ENCODE measurements around the gene PLB1. TPM values are rescaled to one million over a fixed set of nuclear protein-coding genes. Genes with fewer than 3 reads are reported as not detected.
"Not testable (repeated sequence)": the region's sequence is repeated elsewhere in the genome, so short reads cannot be mapped to it uniquely, and the experiment has no call there.

The PLB1 gene
- total and polyA plus RNA-seq, 4 experiments from 2014 or later, result 0.38 to 0.91 (median 0.82) TPM

DNA sequence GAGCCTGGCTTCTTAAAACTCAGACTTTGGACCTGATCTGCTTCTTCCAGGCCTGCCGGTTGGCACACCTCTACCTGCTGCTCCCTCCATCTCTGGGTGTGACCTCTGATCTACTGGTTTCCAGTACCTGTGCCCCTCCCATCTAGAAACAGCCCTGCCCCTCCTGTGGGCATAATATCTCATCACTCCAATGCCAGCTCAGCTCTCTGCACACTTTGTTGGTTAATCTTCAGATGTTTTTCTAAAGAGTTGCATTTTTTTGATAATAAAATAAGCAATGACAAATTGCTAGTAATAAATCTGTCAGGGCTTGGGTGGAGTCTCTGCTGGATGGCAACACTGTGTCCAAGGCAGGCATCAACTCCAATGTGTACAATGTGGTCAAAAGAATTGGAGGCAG, 166.2 kb downstream of the PLB1 start:
- no peaks in the 10 kb centered on the region for H3K27me3 Mint-ChIP-seq
- no peak overlapping the region for H3K4me3 ChIP-seq (ENCODE audit: low read length in 2 of 2)
- ChIA-PET POLR2A (ENCODE audit: partially characterized antibody) (no interaction called here), CTCF (ENCODE audit: partially characterized antibody) (no interaction called here)
- H3K27me3 ChIP-seq (ENCODE audit: insufficient read depth, low read length), result no peaks in the 10 kb centered on the region
- no peak for DNase-seq
- peaks cover 10 to 15% (median 12%) of the 10 kb centered on the region in 4 donors for H3K4me1 Mint-ChIP-seq
- no peak overlapping the region for H3K27ac ChIP-seq (ENCODE audit: low read depth, low read length)
- intact Hi-C loops (cut with micrococcal nuclease), result no loop called here
- no peaks in the 10 kb centered on the region for H3K9me3 ChIP-seq (ENCODE audit: control insufficient read depth in 1 of 2, low read length in 2 of 2)
- H3K36me3 Mint-ChIP-seq, result no peaks in the 10 kb centered on the region
- no peak overlapping the region for H3K4me3 Mint-ChIP-seq
- peak overlapping the region in 1 of 7 donors; percentile 53 for H3K27ac Mint-ChIP-seq
- peaks cover 11% of the 10 kb centered on the region for H3K4me1 ChIP-seq (ENCODE audit: insufficient read depth, low read length)
- H3K9me3 Mint-ChIP-seq, result peaks cover 0 to 6% (median under 1%) of the 10 kb centered on the region in 8 donors
- no peaks in the 10 kb centered on the region for H3K36me3 ChIP-seq (ENCODE audit: insufficient read depth, low read length)

DNA sequence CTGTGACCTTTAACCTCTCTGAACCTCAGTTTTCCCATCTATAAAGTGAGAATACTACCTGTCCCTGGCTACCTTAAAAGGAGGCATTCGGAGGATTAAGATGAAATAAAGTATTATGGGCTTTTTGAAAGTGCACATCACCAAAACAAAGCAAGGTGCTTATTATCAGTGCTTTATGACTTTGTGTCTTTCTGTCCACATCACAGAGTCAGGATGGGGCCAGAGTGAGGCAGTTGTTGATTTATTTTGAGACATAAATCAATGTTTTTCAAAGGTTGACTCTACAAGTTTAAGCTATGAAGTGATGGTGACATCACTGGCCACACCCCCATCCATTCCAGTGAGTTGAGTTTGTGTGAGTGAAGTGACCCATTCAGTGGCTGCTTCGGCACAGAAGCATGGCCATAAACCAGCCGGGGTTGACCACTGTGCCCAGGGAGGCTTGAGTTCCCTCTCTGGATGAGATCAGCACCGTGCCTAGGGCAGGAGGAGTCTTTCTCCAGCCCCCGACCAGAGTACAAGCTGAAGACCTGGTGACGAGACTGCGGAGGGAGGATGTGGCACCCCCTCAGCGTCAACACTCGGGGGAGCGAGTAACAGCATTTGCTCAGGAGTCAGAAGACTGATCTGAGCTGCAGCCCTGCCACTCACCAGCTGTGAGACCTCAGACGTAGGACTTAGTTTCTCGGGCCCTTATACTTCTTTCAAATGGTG, 166.8 kb downstream of the PLB1 start:
- Mint-ChIP-seq H3K27me3 (no peaks in the 10 kb centered on the region), H3K36me3 (no peaks in the 10 kb centered on the region), H3K9me3 (peaks cover 0 to 6% (median under 1%) of the 10 kb centered on the region in 8 donors), H3K4me1 (peaks cover 4 to 9% (median 6%) of the 10 kb centered on the region in 4 donors), H3K4me3 (no peak overlapping the region), H3K27ac (peak overlapping the region in 1 of 7 donors; percentile 13)
- DNase-seq, result no peak
- intact Hi-C loops (cut with micrococcal nuclease), result no loop called here
- Histone ChIP-seq H3K27me3 (ENCODE audit: insufficient read depth, low read length) (no peaks in the 10 kb centered on the region), H3K27ac (ENCODE audit: low read depth, low read length) (no peak overlapping the region), H3K4me1 (ENCODE audit: insufficient read depth, low read length) (peaks cover 8% of the 10 kb centered on the region), H3K36me3 (ENCODE audit: insufficient read depth, low read length) (no peaks in the 10 kb centered on the region), H3K9me3 (ENCODE audit: control insufficient read depth in 1 of 2, low read length in 2 of 2) (no peaks in the 10 kb centered on the region), H3K4me3 (ENCODE audit: low read length in 2 of 2) (no peak overlapping the region)
- POLR2A ChIA-PET (ENCODE audit: partially characterized antibody), result no interaction called here
- CTCF ChIA-PET (ENCODE audit: partially characterized antibody), result no interaction called here

DNA sequence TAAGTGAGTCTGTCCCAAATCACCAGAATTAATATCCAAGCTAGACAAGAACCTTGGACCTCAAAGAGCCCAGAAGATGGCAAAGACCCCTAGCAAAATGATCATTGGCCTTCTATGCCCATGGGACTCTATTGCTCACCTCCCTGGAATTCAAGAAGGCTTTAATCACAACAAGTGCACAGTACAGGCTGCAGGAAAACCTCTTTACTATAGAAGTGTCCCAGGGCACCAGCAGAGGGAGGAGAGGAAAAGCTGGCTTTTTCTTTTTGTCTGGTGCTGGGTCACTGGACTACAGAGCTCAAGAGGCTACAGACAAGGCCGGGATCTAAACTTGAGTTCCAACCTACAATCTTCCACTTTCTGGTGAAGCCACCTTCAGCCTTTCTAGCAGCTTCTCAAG, 167.5 kb downstream of the PLB1 start:
- Mint-ChIP-seq H3K36me3 (no peaks in the 10 kb centered on the region), H3K4me1 (peaks cover 0 to 1% (median 1%) of the 10 kb centered on the region in 4 donors), H3K9me3 (peaks cover 0 to 4% (median 0%) of the 10 kb centered on the region in 8 donors), H3K27ac (no peak overlapping the region), H3K4me3 (no peak overlapping the region), H3K27me3 (no peaks in the 10 kb centered on the region)
- Histone ChIP-seq H3K4me1 (ENCODE audit: insufficient read depth, low read length) (peaks cover under 1% of the 10 kb centered on the region), H3K4me3 (ENCODE audit: low read length in 2 of 2) (no peak overlapping the region), H3K27ac (ENCODE audit: low read depth, low read length) (no peak overlapping the region), H3K9me3 (ENCODE audit: control insufficient read depth in 1 of 2, low read length in 2 of 2) (no peaks in the 10 kb centered on the region), H3K36me3 (ENCODE audit: insufficient read depth, low read length) (no peaks in the 10 kb centered on the region), H3K27me3 (ENCODE audit: insufficient read depth, low read length) (no peaks in the 10 kb centered on the region)
- DNase-seq, result no peak
- intact Hi-C loops (cut with micrococcal nuclease), result no loop called here
- ChIA-PET POLR2A (ENCODE audit: partially characterized antibody) (no interaction called here), CTCF (ENCODE audit: partially characterized antibody) (no interaction called here)

DNA sequence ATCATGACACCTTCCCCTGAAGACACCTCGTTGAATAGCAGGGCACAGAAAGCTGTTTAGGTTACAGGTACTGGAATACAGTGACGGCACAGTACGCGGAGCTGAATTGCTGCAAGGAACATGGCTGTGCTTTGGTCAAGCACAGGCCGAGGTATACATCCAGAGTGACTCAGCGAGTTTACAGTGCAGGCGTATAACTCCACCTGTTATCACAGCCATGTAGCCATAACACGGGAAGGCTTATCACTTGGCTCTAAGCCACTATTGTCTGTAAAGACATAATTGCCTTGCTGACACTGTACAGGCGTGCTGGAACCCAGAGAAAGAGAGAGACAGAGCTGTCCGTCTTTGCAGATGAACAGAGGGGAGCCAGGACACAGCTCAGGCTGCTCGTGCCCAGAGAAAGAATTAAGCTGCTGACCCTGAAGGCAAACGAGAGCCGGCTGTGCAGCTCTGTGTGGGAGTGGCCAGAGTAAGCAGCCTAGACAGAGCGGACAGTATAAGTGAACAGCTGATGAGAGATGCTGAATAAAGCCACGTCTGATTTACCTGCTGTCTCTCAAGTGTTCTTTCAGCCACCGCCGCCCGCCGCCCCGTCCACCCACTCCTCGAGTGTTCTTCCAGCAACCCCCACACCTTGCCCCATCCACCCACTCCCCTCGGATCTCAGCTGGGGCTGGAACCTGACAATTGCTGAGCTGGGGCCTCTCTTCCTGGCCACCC, 168.4 kb downstream of the PLB1 start:
- Histone ChIP-seq H3K9me3 (ENCODE audit: control insufficient read depth in 1 of 2, low read length in 2 of 2) (no peaks in the 10 kb centered on the region), H3K27me3 (ENCODE audit: insufficient read depth, low read length) (no peaks in the 10 kb centered on the region), H3K4me3 (ENCODE audit: low read length in 2 of 2) (no peak overlapping the region), H3K36me3 (ENCODE audit: insufficient read depth, low read length) (no peaks in the 10 kb centered on the region), H3K4me1 (ENCODE audit: insufficient read depth, low read length) (no peaks in the 10 kb centered on the region), H3K27ac (ENCODE audit: low read depth, low read length) (no peak overlapping the region)
- intact Hi-C loops (cut with micrococcal nuclease), result no loop called here
- no peaks in the 10 kb centered on the region for H3K27me3 Mint-ChIP-seq
- no peak overlapping the region for H3K4me3 Mint-ChIP-seq
- POLR2A ChIA-PET (ENCODE audit: partially characterized antibody), result interaction anchor here (1.6 kb wide), 1 partner anchor 87 kb away, joined by 7 read pairs; the partner anchor contains the start of gene PPP1CB
- no peak for DNase-seq
- H3K36me3 Mint-ChIP-seq, result no peaks in the 10 kb centered on the region
- CTCF ChIA-PET (ENCODE audit: partially characterized antibody), result interaction anchor here (1.9 kb wide), 1 partner anchor 70 kb away, joined by 9 read pairs; no protein-coding TSS in a partner anchor
- peaks cover 0 to under 1% (median 0%) of the 10 kb centered on the region in 8 donors for H3K9me3 Mint-ChIP-seq
- peak overlapping the region in 2 of 7 donors; percentile 17 to 36 for H3K27ac Mint-ChIP-seq
- no peaks in the 10 kb centered on the region for H3K4me1 Mint-ChIP-seq

DNA sequence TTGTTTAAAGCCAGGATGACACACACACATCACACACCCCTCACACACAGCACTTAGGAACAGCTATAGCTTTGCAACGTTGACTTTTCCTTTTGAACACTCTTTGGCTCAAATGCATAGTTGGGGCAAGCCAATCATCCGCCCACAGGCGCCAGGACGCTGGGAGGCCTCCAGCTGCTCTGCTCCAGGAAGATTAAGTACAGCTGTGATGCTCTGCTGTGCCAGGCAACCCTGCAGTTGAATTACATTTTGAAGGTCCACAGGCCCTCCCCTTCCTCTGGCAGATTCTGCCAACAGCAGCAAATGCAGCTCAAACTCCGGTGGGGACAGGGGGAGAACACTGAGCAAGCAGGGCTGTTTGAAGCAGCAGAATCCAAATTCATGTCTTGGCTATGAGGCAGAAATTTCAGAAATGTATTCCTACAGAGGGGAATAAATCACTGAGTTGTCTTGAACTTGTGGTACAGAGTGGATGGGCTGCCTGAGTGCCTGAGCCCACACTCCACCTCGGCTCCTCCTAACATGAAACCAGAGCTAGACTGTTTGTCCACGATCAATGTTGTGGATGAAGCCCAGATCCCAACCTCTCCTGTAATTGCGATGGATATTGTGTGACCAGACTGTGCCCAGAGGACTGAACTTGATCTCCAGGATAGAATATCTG, 169.3 kb downstream of the PLB1 start:
- no peaks in the 10 kb centered on the region for H3K9me3 Mint-ChIP-seq
- POLR2A ChIA-PET (ENCODE audit: partially characterized antibody), result interaction anchor here (1.6 kb wide), 1 partner anchor 86 kb away, joined by 7 read pairs; the partner anchor contains the start of gene PPP1CB
- intact Hi-C loops (cut with micrococcal nuclease), result no loop called here

DNA sequence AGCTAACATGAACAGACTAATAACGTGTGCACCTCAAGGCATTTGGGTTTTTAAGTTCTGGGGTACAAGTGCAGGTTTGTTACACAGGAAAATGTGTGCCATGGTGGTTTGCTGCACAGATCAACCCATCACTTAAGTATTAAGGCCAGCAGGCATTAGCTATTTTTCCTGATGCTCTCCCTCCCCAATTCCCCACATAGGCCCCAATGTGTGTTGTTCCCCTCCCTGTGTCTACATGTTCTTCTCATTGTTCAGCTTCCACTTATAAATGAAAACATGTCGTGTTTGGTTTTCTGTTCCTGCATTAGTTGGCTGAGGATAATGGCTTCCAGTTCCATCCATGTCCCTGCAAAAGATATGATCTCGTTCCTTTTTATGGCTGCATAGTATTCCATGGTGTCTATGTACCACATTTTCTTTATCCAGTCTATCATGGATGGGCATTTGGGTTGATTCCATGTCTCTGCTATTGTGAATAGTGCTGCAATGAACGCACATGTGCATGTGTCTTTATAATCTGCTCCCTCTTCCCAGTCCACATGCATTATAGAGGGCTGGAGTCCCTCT, 170.0 kb downstream of the PLB1 start:
- H3K27me3 Mint-ChIP-seq; DNase-seq; H3K4me1 ChIP-seq (ENCODE audit: insufficient read depth, low read length); H3K36me3 Mint-ChIP-seq; H3K27ac ChIP-seq (ENCODE audit: low read depth, low read length); H3K9me3 Mint-ChIP-seq; H3K9me3 ChIP-seq (ENCODE audit: control insufficient read depth in 1 of 2, low read length in 2 of 2); H3K27me3 ChIP-seq (ENCODE audit: insufficient read depth, low read length); H3K4me1 Mint-ChIP-seq; H3K36me3 ChIP-seq (ENCODE audit: insufficient read depth, low read length); POLR2A ChIA-PET (ENCODE audit: partially characterized antibody); H3K4me3 ChIP-seq (ENCODE audit: low read length in 2 of 2); intact Hi-C loops (cut with micrococcal nuclease); H3K4me3 Mint-ChIP-seq: not testable (repeated sequence)
- H3K27ac Mint-ChIP-seq, result peak overlapping the region in 2 of 7 donors; percentile 6 to 56
- CTCF ChIA-PET (ENCODE audit: partially characterized antibody), result interaction anchor here (1.9 kb wide), 1 partner anchor 72 kb away, joined by 9 read pairs; no protein-coding TSS in a partner anchor

More for the DNA sequence above, 169.3 kb downstream of the PLB1 start:
- CTCF ChIA-PET (ENCODE audit: partially characterized antibody), result interaction anchor here (1.9 kb wide), 1 partner anchor 71 kb away, joined by 9 read pairs; no protein-coding TSS in a partner anchor
- H3K27ac Mint-ChIP-seq, result peak overlapping the region in 2 of 7 donors; percentile 6 to 56
- no peak overlapping the region for H3K4me3 Mint-ChIP-seq
- H3K27ac ChIP-seq (ENCODE audit: low read depth, low read length), result no peak overlapping the region
- no peak overlapping the region for H3K4me3 ChIP-seq (ENCODE audit: low read length in 2 of 2)
- no peaks in the 10 kb centered on the region for H3K4me1 Mint-ChIP-seq
- no peaks in the 10 kb centered on the region for H3K9me3 ChIP-seq (ENCODE audit: control insufficient read depth in 1 of 2, low read length in 2 of 2)
- no peaks in the 10 kb centered on the region for H3K36me3 ChIP-seq (ENCODE audit: insufficient read depth, low read length)
- H3K4me1 ChIP-seq (ENCODE audit: insufficient read depth, low read length), result no peaks in the 10 kb centered on the region
- H3K27me3 Mint-ChIP-seq, result no peaks in the 10 kb centered on the region
- no peaks in the 10 kb centered on the region for H3K27me3 ChIP-seq (ENCODE audit: insufficient read depth, low read length)
- no peak for DNase-seq
- no peaks in the 10 kb centered on the region for H3K36me3 Mint-ChIP-seq

Data from CD4-positive, alpha-beta memory T cell (primary cell).